Body of pancreas (tissue), 4 donors: Measurements from ENCODE around the gene ACP3. TPM values are rescaled to one million over a fixed set of nuclear protein-coding genes. Genes with fewer than 3 reads are reported as not detected.
"Not testable (repeated sequence)": the region's sequence is repeated elsewhere in the genome, so short reads cannot be mapped to it uniquely, and the experiment has no call there.

Source experiments
- ATAC-seq: fragments of 150-250 bp; one replicate; pipeline ENCODE4 v1.9.1; 2016
- DNase-seq, 4 donors: peaks; one replicate each; pipeline ENCODE4 v3.0.0-alpha.2; 2019
- H3K27ac ChIP-seq, 4 donors: fragments of 200-600 bp; sonication (generic); 1 replicate in 3 of 4; 2 replicates in 1 of 4; pipeline versions ENCODE4 v1.5.1 to v1.6.1; 2016 to 2019; ENCODE audit warnings: mild to moderate bottlenecking in 1 of 4, mixed read lengths in 1 of 4, moderate library complexity in 1 of 4
- H3K27me3 ChIP-seq, 2 donors: fragments of 200-600 bp; sonication (generic); one replicate each; pipeline ENCODE4 v1.6.0; 2016; ENCODE audit warnings: mild to moderate bottlenecking in 1 of 2
- H3K36me3 ChIP-seq, 2 donors: fragments of 200-600 bp; sonication (generic); replicated peaks in 1 of 2; 2 replicates each; pipeline ENCODE4 v1.5.1; 2016; ENCODE audit warnings: low read depth in 2 of 2; ENCODE audit not compliant: insufficient read depth in 1 of 2
- H3K4me1 ChIP-seq: fragments of 200-600 bp; sonication (generic); one replicate; pipeline ENCODE4 v1.6.0; 2016
- H3K4me3 ChIP-seq, 2 donors: fragments of 200-600 bp; sonication (generic); 1 replicate in 1 of 2; 2 replicates in 1 of 2; pipeline ENCODE4 v1.5.1; 2016 to 2019
- H3K9me3 ChIP-seq, 3 donors: fragments of 200-600 bp; sonication (generic); 1 replicate in 2 of 3; 2 replicates in 1 of 3; pipeline ENCODE4 v1.5.1; 2016
- CTCF ChIP-seq, 7 experiments: fragments of 450-650 bp in 4 of 7; fragments of 200-600 bp in 3 of 7; sonication (generic) in 3 of 7; IDR thresholded peaks; one replicate each; pipeline ENCODE4 v1.5.1; 2016 to 2019; ENCODE audit warnings: antibody characterized with exemption in 7 of 7
- POLR2A ChIP-seq, 3 donors: fragments of 450-650 bp; IDR thresholded peaks; one replicate each; pipeline ENCODE4 v1.6.1; 2016; ENCODE audit warnings: antibody characterized with exemption in 3 of 3, mild to moderate bottlenecking in 2 of 3
- WGBS, 2 donors: methylation state at CpG; one replicate each; pipeline ENCODE4 v1.1.5; 2017; 5-methylcytosine and 5-hydroxymethylcytosine counted together
- intact Hi-C: fragments of 100-400 bp; cut with DNase I; formaldehyde crosslinking; loops from one replicate; pipeline ENCODE4 v1.15.1; 2023
- total RNA-seq, 2 donors: library from RNA; depleted of rRNA; stranded (reverse); fragments of >200 nt; gene quantifications; one replicate each; pipeline ENCODE4 v1.1.0, GENCODE V29; 2016

The ACP3 gene
- total RNA-seq, 2 donors from 2014 or later: 0.33 to 1.6 TPM

- WGBS, 2 donors: 92 to 95% methylated on average over 17 to 24 of the region's 24 CpGs
- ATAC-seq: no peak
- TF ChIP-seq CTCF (IDR thresholded peaks at IDR 0.05): no peak
- no peak for TF ChIP-seq POLR2A (IDR thresholded peaks at IDR 0.05)
- intact Hi-C loops: no loop called here
- Histone ChIP-seq H3K27me3 (no peaks in the 10 kb centered on the region), H3K4me3 (no peak overlapping the region), H3K36me3 (no peaks in the 10 kb centered on the region), H3K27ac (no peak overlapping the region), H3K9me3 (no peaks in the 10 kb centered on the region), H3K4me1 (no peaks in the 10 kb centered on the region)
- no peak for DNase-seq
These were observed 79.0 kb downstream of the ACP3 start for GRCh38 chr3:132396255-132396654.

GRCh38 chr3:132396776-132397175 lies 79.6 kb downstream of the ACP3 start:
- intact Hi-C loops: not testable (repeated sequence)
- WGBS, 2 donors: 67 to 86% methylated on average over 8 of the region's 8 CpGs

GRCh38 chr3:132399054-132399929 lies 82.1 kb downstream of the ACP3 start:
- intact Hi-C loops: no loop called here
- H3K9me3 ChIP-seq: no peaks in the 10 kb centered on the region
- no peak overlapping the region for H3K27ac ChIP-seq
- DNase-seq (peak; percentile 19 to 37 (median 31)), ATAC-seq (peak; percentile 52)
- TF ChIP-seq CTCF (IDR thresholded peaks at IDR 0.05) (peak; percentile 52 to 82 (median 74)), POLR2A (IDR thresholded peaks at IDR 0.05) (no peak)
- no peaks in the 10 kb centered on the region for H3K27me3 ChIP-seq
- H3K4me1 ChIP-seq: no peaks in the 10 kb centered on the region
- 56 to 58% methylated on average over 5 of the region's 5 CpGs for WGBS, 2 donors
- no peak overlapping the region for H3K4me3 ChIP-seq
- no peaks in the 10 kb centered on the region for H3K36me3 ChIP-seq

More at GRCh38 chr3:132396776-132397175, 79.6 kb downstream of the ACP3 start:
- DNase-seq, H3K4me3 ChIP-seq, ATAC-seq, H3K4me1 ChIP-seq, H3K36me3 ChIP-seq, H3K27me3 ChIP-seq, H3K9me3 ChIP-seq, H3K27ac ChIP-seq: not testable (repeated sequence)

- intact Hi-C loops: loop anchor here (10.0 kb wide), 1 partner anchor 46 kb away; no protein-coding TSS in a partner anchor
- H3K36me3 ChIP-seq: no peaks in the 10 kb centered on the region
- no peaks in the 10 kb centered on the region for H3K9me3 ChIP-seq
- H3K4me3 ChIP-seq: no peak overlapping the region
- DNase-seq: no peak
- WGBS, 2 donors: 77% methylated on average over 13 of the region's 13 CpGs
- no peak for ATAC-seq
- TF ChIP-seq CTCF (IDR thresholded peaks at IDR 0.05): no peak
- TF ChIP-seq POLR2A (IDR thresholded peaks at IDR 0.05): no peak
- peaks cover 9% of the 10 kb centered on the region for H3K4me1 ChIP-seq
- H3K27ac ChIP-seq: no peak overlapping the region
- no peaks in the 10 kb centered on the region for H3K27me3 ChIP-seq
These were observed 84.0 kb downstream of the ACP3 start for GRCh38 chr3:132401255-132401654.

- intact Hi-C loops: loop anchor here (10.0 kb wide), 1 partner anchor 49 kb away; no protein-coding TSS in a partner anchor
- WGBS, 2 donors: 74 to 91% methylated on average over 3 of the region's 3 CpGs
These were observed 87.1 kb downstream of the ACP3 start for GRCh38 chr3:132404276-132404675.

More at GRCh38 chr3:132404276-132404675, 87.1 kb downstream of the ACP3 start:
- peaks cover 9% of the 10 kb centered on the region for H3K4me1 ChIP-seq
- DNase-seq: no peak
- no peaks in the 10 kb centered on the region for H3K27me3 ChIP-seq
- H3K36me3 ChIP-seq: no peaks in the 10 kb centered on the region
- no peaks in the 10 kb centered on the region for H3K9me3 ChIP-seq
- H3K4me3 ChIP-seq: no peak overlapping the region
- no peak overlapping the region for H3K27ac ChIP-seq
- TF ChIP-seq POLR2A (IDR thresholded peaks at IDR 0.05) (no peak), CTCF (IDR thresholded peaks at IDR 0.05) (no peak)
- no peak for ATAC-seq
